Measurements from ENCODE around the gene SYS1.

SYS1 gene

GRCh38 chr20:45407067-45407745 is 44.2 kb downstream of the SYS1 start:
- H3K4me2 ChIP-seq (ENCODE audit: low read length): no peak overlapping the region
- H3K27me3 ChIP-seq (ENCODE audit: insufficient read depth, low read length): peaks cover 9% of the 10 kb centered on the region; the same call in 1 of the 2 replicates
- H3K4me1 ChIP-seq (ENCODE audit: insufficient read depth, low read length, severe bottlenecking): peaks cover 12% of the 10 kb centered on the region
- H2AFZ ChIP-seq (ENCODE audit: low read length): no peak overlapping the region
- H3K79me2 ChIP-seq (ENCODE audit: insufficient read depth, low read length): no peaks in the 10 kb centered on the region
- H3K9me3 ChIP-seq (ENCODE audit: low read length): no peaks in the 10 kb centered on the region
- TF ChIP-seq EZH2 (IDR thresholded peaks at IDR 0.05; ENCODE audit: borderline replicate concordance, low read length): no peak
- no peak for TF ChIP-seq CTCF (IDR thresholded peaks at IDR 0.05; ENCODE audit: low read length)
- H3K27ac ChIP-seq (ENCODE audit: low read depth, low read length, poor library complexity, severe bottlenecking): no peak overlapping the region
- no peaks in the 10 kb centered on the region for H3F3A ChIP-seq (ENCODE audit: insufficient read depth, low read length)
- H4K20me1 ChIP-seq (ENCODE audit: insufficient read depth, low read length): no peaks in the 10 kb centered on the region
- H3K9me2 ChIP-seq (ENCODE audit: low read depth, low read length): no peaks in the 10 kb centered on the region
- H3K4me3 ChIP-seq (ENCODE audit: low read depth, low read length, poor library complexity, severe bottlenecking): no peak overlapping the region
- no peaks in the 10 kb centered on the region; the same call in 1 of the 2 replicates for H3K36me3 ChIP-seq (ENCODE audit: insufficient read depth, low read length)
- no peak overlapping the region for H3K9ac ChIP-seq (ENCODE audit: low read length)

GRCh38 chr20:45407783-45408645 is 45.1 kb downstream of the SYS1 start, which contains the start of gene DBNDD2:
Gene DBNDD2, plus strand, starts transcription at chr20:45408289. Its CDS starts 179 bp downstream, at chr20:45408468.
- Histone ChIP-seq H3K36me3 (ENCODE audit: insufficient read depth, low read length) (no peaks in the 10 kb centered on the region), H3K4me3 (ENCODE audit: low read depth, low read length, poor library complexity, severe bottlenecking) (no peak within 1 kb of the TSS), H3K4me1 (ENCODE audit: insufficient read depth, low read length, severe bottlenecking) (peaks cover 12% of the 10 kb centered on the region), H3K27ac (ENCODE audit: low read depth, low read length, poor library complexity, severe bottlenecking) (no peak within 1 kb of the TSS), H4K20me1 (ENCODE audit: insufficient read depth, low read length) (no peaks in the 10 kb centered on the region), H3K9me3 (ENCODE audit: low read length) (no peaks in the 10 kb centered on the region), H3K4me2 (ENCODE audit: low read length) (no peak within 1 kb of the TSS), H2AFZ (ENCODE audit: low read length) (no peak within 1 kb of the TSS), H3K9ac (ENCODE audit: low read length) (no peak within 1 kb of the TSS), H3K9me2 (ENCODE audit: low read depth, low read length) (no peaks in the 10 kb centered on the region), H3K27me3 (ENCODE audit: insufficient read depth, low read length) (peaks cover 9% of the 10 kb centered on the region; the same call in 1 of the 2 replicates), H3K79me2 (ENCODE audit: insufficient read depth, low read length) (no peaks in the 10 kb centered on the region), H3F3A (ENCODE audit: insufficient read depth, low read length) (no peaks in the 10 kb centered on the region)
- TF ChIP-seq EZH2 (IDR thresholded peaks at IDR 0.05; ENCODE audit: borderline replicate concordance, low read length) (no peak), CTCF (IDR thresholded peaks at IDR 0.05; ENCODE audit: low read length) (no peak)

GRCh38 chr20:45408646-45409213 is 45.8 kb downstream of the SYS1 start:
- Histone ChIP-seq H3K36me3 (ENCODE audit: insufficient read depth, low read length) (no peaks in the 10 kb centered on the region), H3K4me3 (ENCODE audit: low read depth, low read length, poor library complexity, severe bottlenecking) (no peak overlapping the region), H3K4me2 (ENCODE audit: low read length) (no peak overlapping the region), H3K27ac (ENCODE audit: low read depth, low read length, poor library complexity, severe bottlenecking) (no peak overlapping the region), H3F3A (ENCODE audit: insufficient read depth, low read length) (no peaks in the 10 kb centered on the region), H3K79me2 (ENCODE audit: insufficient read depth, low read length) (no peaks in the 10 kb centered on the region), H3K9ac (ENCODE audit: low read length) (no peak overlapping the region), H4K20me1 (ENCODE audit: insufficient read depth, low read length) (no peaks in the 10 kb centered on the region), H3K9me3 (ENCODE audit: low read length) (no peaks in the 10 kb centered on the region), H3K4me1 (ENCODE audit: insufficient read depth, low read length, severe bottlenecking) (peaks cover 12% of the 10 kb centered on the region), H2AFZ (ENCODE audit: low read length) (no peak overlapping the region), H3K27me3 (ENCODE audit: insufficient read depth, low read length) (peaks cover 9% of the 10 kb centered on the region; the same call in 1 of the 2 replicates), H3K9me2 (ENCODE audit: low read depth, low read length) (no peaks in the 10 kb centered on the region)
- TF ChIP-seq EZH2 (IDR thresholded peaks at IDR 0.05; ENCODE audit: borderline replicate concordance, low read length) (no peak), CTCF (IDR thresholded peaks at IDR 0.05; ENCODE audit: low read length) (no peak)

All from OCI-LY1 (cell line).